Measurements from ENCODE around the gene SF3B3.

GRCh38 chr16:70588565-70588964 lies 64.9 kb downstream of the SF3B3 start:
- TF ChIP-seq GATA2 (IDR thresholded peaks at IDR 0.05; ENCODE audit: low read depth, low read length) (no peak), GATA3 (IDR thresholded peaks at IDR 0.05; ENCODE audit: low read depth, low read length) (no peak)

Data from SH-SY5Y (cell line).